Measurements from ENCODE around the gene CPXM1.

Gene CPXM1

GRCh38 chr20:2762578-2763131 is 37.8 kb downstream of the CPXM1 start:
- DNase-seq: no peak

DNA sequence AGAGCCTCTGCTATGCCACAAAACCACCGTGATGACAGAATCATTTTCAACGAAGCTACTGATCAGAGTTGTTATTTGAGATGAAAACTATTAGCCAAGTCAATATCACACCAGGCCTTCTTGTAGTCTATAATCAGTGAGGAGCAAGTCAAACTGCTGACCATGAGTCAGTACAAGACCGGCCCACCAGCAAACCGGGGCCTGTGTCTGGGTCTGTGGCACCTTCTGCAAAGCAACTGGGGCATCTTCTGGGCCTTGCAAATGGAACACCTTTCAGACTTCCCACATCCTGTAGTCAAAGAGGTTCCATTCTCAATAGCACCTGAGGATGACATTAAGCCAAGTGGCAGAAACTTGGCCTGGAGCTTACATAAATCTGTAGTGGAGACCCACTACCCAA is 38.5 kb downstream of the CPXM1 start:
- DNase-seq: no peak

- DNase-seq: no peak
Measured at GRCh38 chr20:2760952-2761305, 39.5 kb downstream of the CPXM1 start.

DNA sequence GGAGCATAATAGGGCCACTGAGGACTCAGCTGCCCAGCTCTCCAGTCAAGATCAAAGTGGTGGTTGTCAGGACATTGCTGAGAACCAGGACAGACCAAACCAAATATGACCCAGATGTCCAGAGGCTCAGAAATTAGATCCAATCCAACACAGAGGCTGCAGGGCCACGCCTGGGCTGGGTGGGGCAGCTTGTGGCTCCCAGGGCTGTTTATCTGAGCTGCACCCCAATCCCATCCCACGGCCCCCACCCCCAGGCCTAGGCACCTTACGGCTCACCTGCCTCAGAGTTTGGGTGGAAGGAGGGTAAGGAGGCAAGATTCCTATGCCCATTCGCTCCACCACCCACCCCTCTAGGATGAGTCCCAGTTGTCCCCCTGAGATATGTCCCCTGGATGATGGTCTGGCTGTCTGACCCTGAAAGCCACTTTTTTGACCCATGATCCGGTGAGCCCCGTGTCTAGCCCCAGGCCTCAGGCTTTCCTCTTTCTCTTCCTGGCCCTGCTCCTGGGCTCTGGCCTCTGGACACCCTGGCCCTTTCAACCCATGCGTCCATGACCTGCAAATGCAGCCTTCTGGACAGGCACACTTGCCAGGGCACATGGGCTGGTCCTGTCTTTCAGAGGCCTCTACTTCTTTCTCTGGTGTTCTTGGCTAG is 40.0 kb downstream of the CPXM1 start:
- DNase-seq: no peak

DNA sequence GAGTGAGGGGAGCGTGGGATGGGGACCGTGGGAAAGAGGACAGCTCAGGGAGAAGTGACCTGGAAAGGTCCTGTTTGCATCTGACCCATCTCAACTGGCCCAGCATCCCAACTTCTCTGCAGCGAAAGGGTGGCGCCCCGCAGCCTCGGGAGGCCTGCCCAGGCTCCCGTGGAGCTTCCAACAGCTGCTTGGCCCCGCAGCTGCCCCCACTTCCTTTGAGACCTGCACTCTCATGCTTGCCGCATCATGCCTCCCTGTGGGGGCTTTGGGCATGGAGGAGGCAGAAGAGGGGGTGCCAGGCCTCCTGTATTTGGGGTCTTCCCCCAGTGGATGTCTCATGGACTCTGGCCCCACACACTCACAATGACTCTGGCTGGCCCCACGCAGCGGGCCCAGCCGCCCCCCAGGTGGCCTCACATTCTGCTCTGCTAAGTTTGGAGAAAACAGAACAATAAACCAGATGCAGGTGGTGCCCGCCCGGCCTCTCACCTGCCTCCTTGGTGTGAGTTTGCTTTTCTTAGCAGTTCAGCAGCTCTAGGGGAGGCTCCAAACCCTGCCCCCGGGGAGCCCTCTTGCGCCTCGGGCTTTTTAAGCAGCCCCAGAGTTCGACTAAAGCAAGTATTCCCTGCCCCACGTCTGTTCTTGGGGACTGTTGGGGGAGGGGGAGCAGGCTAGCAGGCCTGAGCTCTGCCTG is 40.7 kb downstream of the CPXM1 start:
- no peak for DNase-seq

- DNase-seq: no peak
Measured at GRCh38 chr20:2759143-2759542, 41.3 kb downstream of the CPXM1 start.

DNA sequence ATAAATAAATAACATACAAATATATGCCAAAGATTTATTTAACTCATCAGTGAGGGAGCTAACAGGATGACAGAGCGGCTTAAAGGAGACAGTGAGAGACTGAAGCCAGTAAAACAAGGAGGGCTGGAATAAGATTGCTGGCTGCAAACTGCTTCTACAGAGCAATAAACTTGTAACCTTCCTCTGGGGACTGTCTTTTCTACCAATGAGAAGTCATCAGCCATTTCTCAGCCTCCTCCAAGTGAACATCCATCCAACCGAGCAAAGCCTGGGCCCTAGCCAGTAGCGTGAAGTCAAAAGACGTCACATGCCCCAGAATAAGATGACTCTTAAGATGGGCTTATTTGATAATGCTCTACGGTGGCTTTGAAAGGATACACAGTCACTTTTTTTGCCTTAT is 42.5 kb downstream of the CPXM1 start:
- DNase-seq: no peak

DNA sequence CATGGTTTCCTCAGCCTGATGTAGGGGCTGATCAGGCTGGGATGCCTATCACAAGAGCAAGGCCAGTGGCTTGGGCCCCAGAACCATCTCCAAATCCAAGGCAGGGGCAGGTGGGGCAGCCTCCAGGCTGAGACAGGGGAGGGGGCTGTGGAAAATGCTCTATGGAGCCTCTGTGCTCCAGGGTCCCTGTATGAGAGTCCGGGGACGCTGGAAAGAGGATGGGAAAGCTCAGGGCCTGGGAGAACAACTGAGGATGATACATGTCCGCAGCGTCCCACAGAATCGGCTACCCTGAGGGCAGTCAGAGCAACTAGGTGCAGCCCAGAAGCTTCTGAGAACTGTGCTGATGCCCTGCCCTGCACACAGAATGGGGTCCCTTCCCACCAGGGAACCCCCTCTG is 43.4 kb downstream of the CPXM1 start:
- no peak for DNase-seq

- DNase-seq: peak; percentile 47 to 55
Measured at GRCh38 chr20:2756056-2756611, 44.3 kb downstream of the CPXM1 start.

DNA sequence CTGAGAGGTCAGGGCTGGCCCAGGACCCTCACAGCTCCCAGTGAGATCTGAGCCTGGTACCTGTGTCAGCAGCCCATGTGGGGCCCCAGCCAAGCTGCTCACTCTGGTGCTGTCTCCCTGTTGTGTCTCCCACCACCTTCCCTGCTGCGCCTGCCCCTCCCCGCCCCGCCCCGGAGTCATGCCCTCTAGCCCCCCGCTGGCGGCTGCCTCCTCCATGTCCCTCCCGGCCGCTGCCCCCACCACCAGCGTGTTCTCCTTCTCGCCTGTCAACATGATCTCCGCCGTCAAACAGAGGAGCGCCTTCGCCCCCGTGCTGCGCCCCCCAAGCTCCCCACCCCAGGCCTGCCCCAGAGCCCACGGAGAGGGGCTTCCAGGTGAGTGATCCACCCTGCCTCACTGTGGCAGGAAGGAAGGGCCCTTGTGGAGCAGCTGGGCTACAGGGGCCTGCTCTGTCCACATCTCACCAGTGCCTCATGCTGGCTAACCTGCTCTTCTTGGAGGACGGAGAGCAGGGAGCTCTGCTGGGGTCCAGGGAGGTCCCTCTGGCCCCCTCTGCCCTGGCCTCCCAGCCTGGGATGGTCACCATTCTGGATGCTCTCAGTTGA is 44.9 kb downstream of the CPXM1 start:
- DNase-seq: no peak

DNA sequence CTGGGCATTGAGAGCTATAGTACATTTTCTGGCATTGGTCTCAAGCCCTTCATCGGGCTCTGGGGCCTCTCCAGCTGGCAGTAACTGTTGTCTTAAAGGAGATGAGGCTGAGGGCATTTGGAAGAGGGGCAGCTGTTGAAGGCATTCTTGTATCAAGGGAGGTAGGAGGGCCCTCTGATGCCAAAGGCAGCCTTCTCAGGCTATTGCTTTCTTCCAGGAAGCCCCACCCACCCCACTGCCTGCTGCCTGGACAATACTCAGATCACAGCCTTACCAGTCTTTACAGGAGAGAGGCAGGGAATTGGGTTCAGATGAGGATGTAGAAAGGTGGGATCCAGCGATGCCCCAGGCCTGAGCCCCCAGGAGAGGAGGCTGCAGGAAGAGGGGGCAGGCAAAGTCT is 46.0 kb downstream of the CPXM1 start:
- DNase-seq: no peak

DNA sequence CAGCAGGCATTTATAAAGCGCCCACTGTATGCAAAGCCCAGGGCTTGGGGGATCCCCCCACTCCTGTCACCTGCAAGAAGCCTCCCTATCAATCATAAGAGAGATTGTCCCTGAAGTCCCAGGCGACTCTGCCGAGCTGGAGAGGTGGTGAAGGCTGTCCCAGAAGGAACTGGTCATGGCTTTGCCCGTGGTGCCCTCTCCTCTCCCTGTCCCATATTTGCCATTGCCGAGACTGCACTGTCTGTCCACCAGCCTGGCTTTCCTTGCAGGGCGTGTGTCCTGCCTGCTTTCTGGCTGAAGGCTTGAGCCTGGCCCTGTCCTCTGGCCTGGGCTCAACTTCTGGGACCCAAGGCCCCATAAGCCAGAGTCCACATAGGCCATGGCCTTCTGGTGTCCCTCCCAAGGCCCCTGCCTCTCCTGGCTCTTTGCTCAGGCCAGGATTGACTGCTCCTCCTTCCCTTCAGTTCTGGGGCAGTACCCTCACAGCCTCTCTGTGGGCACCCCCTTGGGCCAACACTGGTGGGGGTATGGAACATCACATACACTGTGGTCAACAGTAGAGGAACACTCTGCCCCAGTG is 46.9 kb downstream of the CPXM1 start:
- DNase-seq: no peak

- DNase-seq: no peak
Measured at GRCh38 chr20:2752567-2753460, 47.6 kb downstream of the CPXM1 start.

- DNase-seq: no peak
Measured at GRCh38 chr20:2751878-2752566, 48.4 kb downstream of the CPXM1 start.

GRCh38 chr20:2751347-2751877 is 49.0 kb downstream of the CPXM1 start:
- no peak for DNase-seq

DNA sequence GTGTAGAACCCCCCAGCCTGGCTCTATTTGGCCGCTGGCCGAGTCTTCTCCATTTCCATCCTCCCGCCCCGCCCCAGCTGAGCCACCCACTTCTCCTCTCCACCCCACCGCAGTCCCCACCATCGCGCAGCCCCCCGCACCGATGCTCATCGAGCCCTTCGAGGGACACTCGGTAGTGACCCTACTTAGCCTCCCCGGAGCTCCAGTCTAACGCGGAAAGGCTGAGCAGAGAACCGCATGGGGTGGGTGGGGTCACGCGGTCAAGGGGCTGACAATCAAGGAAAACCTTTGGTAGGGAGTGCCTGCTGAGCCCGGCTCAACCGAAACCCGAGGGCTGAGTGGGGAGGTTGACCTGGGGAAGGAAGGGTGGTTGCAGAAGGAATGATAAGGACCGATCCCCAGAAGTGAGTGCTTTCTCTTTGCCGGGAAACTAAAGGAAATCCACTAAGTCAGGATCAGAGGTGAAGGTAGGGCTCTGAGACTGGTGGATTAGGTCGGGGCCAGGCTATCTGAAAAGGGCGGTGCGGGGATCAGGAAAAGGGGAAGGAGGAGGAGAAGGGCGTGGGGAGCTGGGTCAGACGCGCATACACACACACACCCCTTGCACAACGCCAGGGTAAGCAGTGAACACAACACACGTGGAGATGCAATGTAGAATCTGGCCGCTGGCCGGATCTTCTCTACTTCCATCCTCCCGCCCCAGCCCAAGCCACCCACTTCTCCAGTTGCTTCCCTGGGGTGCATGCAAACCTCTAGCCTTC is 49.8 kb downstream of the CPXM1 start:
- DNase-seq: no peak

DNA sequence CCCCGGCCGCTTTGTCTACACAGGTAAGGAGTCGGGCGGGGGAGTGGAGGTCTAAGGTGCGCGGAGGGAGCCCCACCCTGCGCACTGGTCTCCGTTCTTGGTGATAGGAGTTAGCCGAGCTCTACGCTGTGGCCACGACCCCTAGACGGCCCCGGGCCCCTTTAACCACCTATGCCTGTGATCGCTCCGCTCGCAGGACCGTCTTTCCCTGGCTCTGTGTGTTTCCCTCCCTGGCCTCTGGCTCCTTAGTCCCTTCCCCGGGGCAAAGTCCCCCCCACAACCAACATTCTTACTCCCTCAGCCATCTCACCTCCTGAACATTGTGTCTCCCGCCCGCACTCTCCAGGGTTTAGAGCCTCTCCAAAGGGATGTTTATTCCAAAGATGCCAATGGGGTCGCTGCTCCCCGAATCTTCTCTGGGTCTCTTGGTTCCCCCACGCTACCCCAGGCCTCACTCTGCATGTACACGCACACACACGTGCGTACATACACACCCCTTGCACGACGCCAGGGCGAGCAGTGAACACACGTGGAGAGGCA is 50.4 kb downstream of the CPXM1 start:
- DNase-seq: no peak

GRCh38 chr20:2749343-2749950 is 51.0 kb downstream of the CPXM1 start:
- DNase-seq: no peak

DNA sequence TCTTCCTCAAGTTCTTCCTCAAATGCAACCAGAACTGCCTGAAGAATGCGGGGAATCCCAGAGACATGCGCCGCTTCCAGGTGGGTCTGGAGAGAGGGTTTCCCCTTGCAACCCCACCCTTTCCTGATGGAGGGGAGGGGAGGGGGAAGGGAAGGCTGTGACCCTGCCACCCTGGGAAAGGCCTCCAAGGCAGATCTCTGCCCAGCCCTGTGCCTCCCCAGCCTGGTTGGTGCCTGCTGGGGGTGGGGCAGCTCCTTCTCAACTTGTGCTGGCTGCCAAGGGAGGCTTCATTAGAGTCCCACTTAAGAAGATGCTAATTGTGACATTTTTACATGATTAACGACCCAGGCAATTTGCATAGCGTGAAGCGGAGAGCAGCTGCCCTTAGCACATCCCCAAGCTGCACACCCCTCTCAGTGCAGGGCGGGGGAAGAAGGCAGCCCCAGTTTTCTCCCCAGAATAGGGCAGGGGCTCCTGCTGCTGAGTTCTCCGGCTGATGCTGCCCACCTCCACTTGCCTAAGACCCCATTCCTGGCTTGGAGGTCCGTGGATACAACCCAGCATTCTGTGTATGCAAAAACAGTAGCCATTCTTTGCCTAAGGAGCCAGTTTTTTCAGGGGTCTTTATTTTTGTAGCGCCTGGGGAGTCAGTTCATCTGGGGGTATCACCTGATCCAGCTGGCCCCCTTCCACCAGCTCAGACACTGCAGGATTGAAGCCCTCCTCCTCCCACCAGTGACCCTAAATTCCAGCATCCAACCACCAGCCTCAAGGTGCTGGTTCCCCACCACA is 51.7 kb downstream of the CPXM1 start:
- DNase-seq: no peak

Measured in SHP77 (cell line).